Measurements from ENCODE around the gene COL1A1.

Gene COL1A1

GRCh38 chr17:50186661-50187393 lies 14.6 kb downstream of the COL1A1 start:
- no peak for DNase-seq (ENCODE audit: low spot score)

DNA sequence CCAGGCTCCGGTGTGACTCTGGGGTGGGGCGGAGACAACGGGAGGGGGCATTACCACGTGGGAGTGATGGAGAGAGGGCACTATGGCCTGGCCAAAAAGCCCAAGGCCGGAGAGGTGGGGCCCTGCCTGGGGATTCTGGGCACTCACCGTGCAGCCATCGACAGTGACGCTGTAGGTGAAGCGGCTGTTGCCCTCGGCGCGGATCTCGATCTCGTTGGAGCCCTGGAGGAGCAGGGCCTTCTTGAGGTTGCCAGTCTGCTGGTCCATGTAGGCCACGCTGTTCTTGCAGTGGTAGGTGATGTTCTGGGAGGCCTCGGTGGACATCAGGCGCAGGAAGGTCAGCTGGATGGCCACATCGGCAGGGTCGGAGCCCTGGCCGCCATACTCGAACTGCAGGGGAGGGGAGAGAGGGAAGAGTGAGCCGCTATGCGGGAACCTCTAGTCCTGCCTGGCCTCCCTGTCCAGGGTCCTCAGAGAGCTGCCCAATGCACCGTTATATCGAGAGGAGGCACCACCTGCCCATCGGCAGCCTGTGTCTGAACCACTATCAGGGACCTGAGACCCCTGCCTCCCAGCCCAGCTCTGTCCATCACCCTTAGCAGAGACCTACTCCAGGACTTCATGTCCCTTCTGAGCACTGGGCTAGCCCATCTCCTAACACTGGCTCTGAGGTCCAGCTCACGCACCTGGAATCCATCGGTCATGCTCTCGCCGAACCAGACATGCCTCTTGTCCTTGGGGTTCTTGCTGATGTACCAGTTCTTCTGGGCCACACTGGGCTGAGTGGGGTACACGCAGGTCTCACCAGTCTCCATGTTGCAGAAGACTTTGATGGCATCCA lies 15.6 kb downstream of the COL1A1 start:
- DNase-seq (ENCODE audit: low spot score), result no peak

GRCh38 chr17:50184611-50185398 lies 16.6 kb downstream of the COL1A1 start:
- no peak for DNase-seq (ENCODE audit: low spot score)

DNA sequence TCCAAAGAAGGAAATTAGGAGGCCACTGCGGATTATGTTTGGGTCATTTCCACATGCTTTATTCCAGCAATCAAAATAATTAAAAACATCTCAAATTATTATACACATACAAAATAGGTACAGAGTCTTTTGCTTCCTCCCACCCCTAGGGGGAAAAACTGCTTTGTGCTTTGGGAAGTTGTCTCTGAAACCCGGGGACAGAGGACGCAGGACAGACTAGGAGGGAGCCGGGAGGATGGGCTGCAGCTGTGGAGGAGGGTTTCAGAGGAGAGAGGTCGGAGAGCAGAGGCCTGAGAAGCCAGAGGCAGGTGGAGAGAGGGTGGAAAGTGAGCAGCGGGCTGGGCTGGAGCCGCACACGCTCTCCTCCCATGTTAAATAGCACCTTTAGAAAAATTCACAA lies 17.4 kb downstream of the COL1A1 start:
- DNase-seq (ENCODE audit: low spot score), result no peak

GRCh38 chr17:50183421-50183994 lies 17.9 kb downstream of the COL1A1 start:
- DNase-seq (ENCODE audit: low spot score), result no peak

- no peak for DNase-seq (ENCODE audit: low spot score)
These were observed 18.5 kb downstream of the COL1A1 start for GRCh38 chr17:50182783-50183420.

DNA sequence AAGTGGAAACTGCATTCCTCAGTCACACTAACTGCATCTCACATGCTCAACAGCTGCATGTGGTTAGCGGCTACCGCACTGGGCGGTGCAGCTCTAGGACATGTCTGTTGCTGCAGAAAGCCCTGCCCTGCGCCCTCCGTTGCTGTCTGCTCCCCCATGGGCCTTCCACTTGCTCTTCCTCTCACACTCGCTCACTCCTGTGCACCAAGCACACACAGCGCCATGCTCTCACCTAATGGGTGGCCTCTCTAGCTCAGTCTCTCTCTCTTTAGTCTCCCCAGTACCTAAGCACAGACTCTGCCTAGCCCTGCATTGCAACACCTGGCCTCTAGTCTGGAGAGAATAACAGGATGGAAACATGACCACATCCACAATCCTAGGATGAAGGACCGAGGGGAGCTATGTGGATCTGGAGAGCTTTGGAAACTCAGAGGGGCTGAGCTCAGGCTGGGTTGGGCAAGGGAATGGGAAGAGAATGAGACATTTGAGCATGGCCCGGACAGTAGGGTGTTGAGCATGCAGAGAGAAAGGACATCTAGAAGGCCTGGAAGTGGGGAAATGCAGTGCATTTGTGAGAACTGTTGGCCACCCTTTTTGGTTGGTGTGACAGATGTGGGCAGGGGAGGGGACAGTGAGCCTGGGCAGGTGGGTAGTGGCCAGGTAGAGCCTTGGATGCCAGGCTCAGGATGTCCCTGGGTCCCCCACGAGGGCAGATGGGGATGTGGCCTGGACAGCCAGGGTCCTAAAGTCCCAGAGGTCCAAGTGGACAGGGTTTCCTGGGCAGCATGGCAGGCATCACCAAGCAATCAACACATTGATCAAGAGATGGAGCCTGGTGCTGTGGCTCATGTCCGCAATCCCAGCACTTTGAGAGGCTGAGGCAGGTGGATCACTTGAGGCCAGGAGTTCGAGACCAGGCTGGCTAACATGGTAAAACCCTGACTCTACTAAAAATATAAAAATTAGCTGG lies 19.6 kb downstream of the COL1A1 start:
- DNase-seq (ENCODE audit: low spot score), result no peak

DNA sequence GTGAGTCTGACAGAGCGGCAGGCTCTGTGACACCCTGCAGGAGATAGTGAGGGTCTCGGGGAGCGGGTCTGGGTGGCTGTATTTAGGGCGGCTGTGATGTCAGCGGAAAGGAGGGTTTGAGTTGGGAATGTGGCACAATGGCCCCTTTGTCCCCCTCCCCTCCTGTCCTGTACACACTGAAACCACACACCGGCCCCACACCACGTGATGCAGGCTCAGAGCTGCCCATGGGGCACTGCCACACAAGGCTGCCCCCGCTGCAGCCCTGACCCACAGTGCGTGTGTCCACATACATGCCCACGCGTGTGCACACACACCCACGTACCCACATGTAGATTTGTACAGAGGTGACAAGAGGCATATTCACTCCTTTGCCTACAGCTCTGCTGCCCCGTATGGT lies 20.3 kb downstream of the COL1A1 start:
- DNase-seq (ENCODE audit: low spot score), result peak; percentile 69

- DNase-seq (ENCODE audit: low spot score), result no peak
These were observed 20.8 kb downstream of the COL1A1 start for GRCh38 chr17:50180620-50181019.

DNA sequence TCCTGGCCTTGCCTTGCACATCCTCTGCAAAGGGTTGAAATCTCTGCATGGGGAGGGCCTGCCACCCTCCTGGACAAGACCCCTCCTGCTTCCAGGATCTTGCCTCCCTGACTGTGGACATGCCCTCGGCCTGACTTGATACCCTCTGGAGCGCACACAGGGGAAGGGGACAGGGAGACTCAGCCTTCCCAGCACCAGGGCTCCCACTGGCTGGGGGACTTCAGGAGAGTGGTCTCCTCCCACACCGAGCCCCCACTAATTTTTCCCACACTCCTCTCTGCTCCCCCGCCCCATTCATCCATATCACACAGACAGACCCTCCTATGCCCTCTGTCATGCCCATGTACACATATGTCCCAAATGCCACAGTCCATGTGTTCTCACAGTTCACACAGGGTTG lies 21.3 kb downstream of the COL1A1 start:
- no peak for DNase-seq (ENCODE audit: low spot score)

- DNase-seq (ENCODE audit: low spot score), result peak; percentile 39
These were observed 23.2 kb downstream of the COL1A1 start for GRCh38 chr17:50177983-50178834.

- no peak for DNase-seq (ENCODE audit: low spot score)
These were observed 24.0 kb downstream of the COL1A1 start for GRCh38 chr17:50177476-50177875.

- no peak for DNase-seq (ENCODE audit: low spot score)
These were observed 24.7 kb downstream of the COL1A1 start for GRCh38 chr17:50176559-50177357.

DNA sequence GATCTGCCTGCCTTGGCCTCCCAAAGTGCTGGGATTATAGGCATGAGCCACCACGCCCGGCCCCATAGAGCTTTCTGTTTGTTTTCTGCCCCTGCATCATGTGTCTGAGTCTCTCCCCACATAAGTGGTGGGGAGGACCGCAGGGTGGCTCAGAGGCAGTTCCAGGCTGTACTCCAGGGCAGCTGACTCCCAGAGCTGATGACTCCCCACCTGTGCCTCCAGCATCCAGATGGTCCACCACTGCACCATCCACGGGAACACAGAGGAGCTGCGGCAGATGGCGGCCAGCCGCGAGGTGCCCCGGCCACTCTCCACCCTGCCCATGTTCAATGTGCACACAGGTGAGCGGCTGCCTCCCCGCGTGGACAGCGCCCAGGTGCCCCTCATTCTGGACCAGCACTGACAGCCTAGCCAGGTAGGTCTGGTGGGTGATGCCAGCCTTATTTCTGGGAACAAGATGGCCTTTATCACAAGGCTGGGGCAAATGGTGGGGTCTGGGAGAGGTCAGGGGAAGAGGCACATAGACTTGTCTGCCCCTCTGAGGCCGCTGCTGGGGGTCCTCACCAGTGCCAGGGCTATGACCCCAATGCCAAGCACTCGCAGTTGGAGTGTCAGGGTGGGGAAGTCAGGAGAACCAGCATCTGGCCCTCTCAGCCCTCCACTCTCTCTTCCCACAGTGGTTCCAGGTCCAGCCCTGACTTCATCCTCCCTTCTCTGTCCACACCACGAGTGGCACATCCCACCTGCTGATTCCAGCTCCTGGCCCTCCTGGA lies 26.2 kb downstream of the COL1A1 start:
- DNase-seq (ENCODE audit: low spot score), result no peak

DNA sequence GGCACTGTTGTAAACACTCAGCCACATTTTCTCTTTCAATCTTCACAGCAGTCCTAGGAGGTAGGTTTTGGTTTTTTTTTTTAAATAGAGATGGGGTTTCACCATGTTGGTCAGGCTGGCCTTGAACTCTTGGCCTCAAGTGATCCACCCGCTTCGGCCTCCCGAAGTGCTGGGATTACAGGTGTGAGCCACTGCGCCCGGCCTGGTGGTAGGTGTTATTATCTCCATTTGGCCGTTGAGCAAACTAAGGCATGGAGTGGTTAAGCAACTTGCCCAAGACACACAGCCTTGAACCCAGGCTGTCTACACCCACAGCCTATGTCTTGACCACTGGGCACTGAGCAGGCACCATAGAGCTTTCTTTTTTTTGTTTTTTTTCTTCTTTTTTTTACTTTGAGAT lies 27.0 kb downstream of the COL1A1 start:
- DNase-seq (ENCODE audit: low spot score), result no peak

DNA sequence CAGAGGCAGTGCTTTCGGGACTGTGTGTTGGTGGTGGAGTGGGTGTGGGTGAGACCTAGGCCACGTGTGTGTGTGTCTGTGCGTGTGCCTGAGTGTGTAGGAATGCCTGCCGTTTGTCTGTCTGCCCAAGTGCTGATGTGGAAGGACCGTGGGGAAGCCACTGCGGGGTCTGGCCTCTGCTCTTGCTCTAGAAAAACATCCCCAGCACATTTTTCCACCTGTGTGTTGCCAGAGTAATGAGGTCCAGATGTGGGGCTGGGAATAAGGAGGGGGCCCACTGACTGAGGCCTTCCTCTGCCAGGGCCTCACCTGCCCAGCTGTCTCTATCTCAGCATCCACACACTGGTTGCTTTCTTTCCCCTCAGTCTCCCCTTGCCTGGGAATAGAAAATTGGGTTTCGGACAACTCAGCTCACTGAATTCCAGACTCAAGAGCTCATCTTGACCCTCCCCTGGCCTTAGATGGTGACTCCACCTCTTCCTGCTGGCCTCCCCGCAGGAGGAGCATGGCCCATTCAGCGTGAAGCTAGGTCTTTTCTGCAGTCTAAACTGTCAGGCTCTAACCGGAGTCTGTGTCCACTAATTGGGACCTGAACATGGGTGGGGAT lies 28.0 kb downstream of the COL1A1 start:
- DNase-seq (ENCODE audit: low spot score), result no peak

DNA sequence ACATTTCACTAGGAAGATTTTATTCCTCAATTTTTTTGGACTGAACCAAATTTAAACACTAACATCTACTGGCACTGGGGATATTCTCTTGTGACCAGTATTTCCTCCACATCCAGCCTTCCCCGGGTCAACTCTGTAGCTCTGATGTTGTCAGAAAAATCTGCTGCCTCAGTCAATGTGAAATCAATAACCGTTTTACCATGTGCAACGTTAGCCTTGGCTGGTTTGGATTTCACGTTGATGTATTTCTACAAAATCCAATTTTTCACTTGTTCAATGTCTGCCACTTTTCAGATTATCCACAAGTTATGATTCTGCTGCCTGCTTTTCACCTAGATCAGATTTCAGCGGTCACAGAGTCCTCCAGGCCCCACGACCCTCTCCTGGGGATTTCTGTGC lies 28.5 kb downstream of the COL1A1 start:
- no peak for DNase-seq (ENCODE audit: low spot score)

GRCh38 chr17:50172130-50172529 lies 29.3 kb downstream of the COL1A1 start:
- DNase-seq (ENCODE audit: low spot score), result no peak

Data from globus pallidus (tissue), 1 donor.